Ascending aorta (tissue), 2 donors: Measurements from ENCODE around the gene IMMP2L. TPM values are rescaled to one million over a fixed set of nuclear protein-coding genes. Genes with fewer than 3 reads are reported as not detected.

Experiments used
- DNase-seq, 2 donors: peaks; one replicate each; pipeline ENCODE4 v3.0.0-alpha.2; 2019; ENCODE audit warnings: low spot score in 2 of 2
- H3K27ac ChIP-seq, 2 donors: fragments of 200-600 bp; sonication (generic); one replicate each; pipeline ENCODE4 v1.5.1; 2016 to 2017; ENCODE audit warnings: mild to moderate bottlenecking in 1 of 2
- H3K27me3 ChIP-seq: fragments of 200-600 bp; sonication (generic); one replicate; pipeline ENCODE4 v1.5.1; 2017
- H3K36me3 ChIP-seq, 2 donors: fragments of 200-600 bp; sonication (generic); one replicate each; pipeline ENCODE4 v1.5.1; 2016
- H3K4me1 ChIP-seq, 2 donors: fragments of 200-600 bp; sonication (generic); one replicate each; pipeline ENCODE4 v1.5.1; 2016 to 2017; ENCODE audit warnings: mild to moderate bottlenecking in 1 of 2
- H3K4me3 ChIP-seq, 2 donors: fragments of 200-600 bp; sonication (generic); one replicate each; pipeline ENCODE4 v1.5.1; 2016 to 2017; ENCODE audit warnings: mild to moderate bottlenecking in 1 of 2
- H3K9me3 ChIP-seq, 2 donors: fragments of 200-600 bp; sonication (generic); one replicate each; pipeline ENCODE4 v1.5.1; 2016
- CTCF ChIP-seq, 3 experiments: fragments of 200-600 bp in 2 of 3; fragments of 450-650 bp in 1 of 3; sonication (generic) in 2 of 3; IDR thresholded peaks; one replicate each; pipeline ENCODE4 v1.5.1; 2016 to 2019; ENCODE audit warnings: antibody characterized with exemption in 3 of 3, mild to moderate bottlenecking in 1 of 3, moderate library complexity in 1 of 3
- intact Hi-C: fragments of 100-400 bp; cut with DNase I; formaldehyde crosslinking; loops from one replicate; pipeline ENCODE4 v1.15.1; 2023
- total RNA-seq: library from RNA; depleted of rRNA; stranded (reverse); fragments of >200 nt; gene quantifications from one replicate; pipeline ENCODE4 v1.1.0, GENCODE V29; 2016

IMMP2L gene
- total RNA-seq, 1 donor from 2014 or later = 143 TPM

- intact Hi-C loops = no loop called here
- no peak for DNase-seq
- Histone ChIP-seq H3K27ac (no peak overlapping the region), H3K9me3 (peaks cover 0 to 6% of the 10 kb centered on the region in 2 donors), H3K36me3 (peaks cover 0 to 4% of the 10 kb centered on the region in 2 donors), H3K4me3 (no peak overlapping the region), H3K4me1 (no peaks in the 10 kb centered on the region), H3K27me3 (no peaks in the 10 kb centered on the region)
- no peak for TF ChIP-seq CTCF (IDR thresholded peaks at IDR 0.05)
Observed at GRCh38 chr7:111521660-111522059, 40.6 kb downstream of the IMMP2L start.

GRCh38 chr7:111518264-111518663 is 44.0 kb downstream of the IMMP2L start:
- H3K4me1 ChIP-seq = no peaks in the 10 kb centered on the region
- no peak for DNase-seq
- H3K36me3 ChIP-seq = peaks cover 0 to 4% of the 10 kb centered on the region in 2 donors
- no peak overlapping the region for H3K27ac ChIP-seq
- intact Hi-C loops = no loop called here
- TF ChIP-seq CTCF (IDR thresholded peaks at IDR 0.05) = no peak
- no peak overlapping the region for H3K4me3 ChIP-seq
- peaks cover 0 to 6% of the 10 kb centered on the region in 2 donors for H3K9me3 ChIP-seq
- H3K27me3 ChIP-seq = no peaks in the 10 kb centered on the region

- Histone ChIP-seq H3K27me3 (no peaks in the 10 kb centered on the region), H3K9me3 (peaks cover 0 to 6% of the 10 kb centered on the region in 2 donors), H3K27ac (no peak overlapping the region), H3K4me3 (no peak overlapping the region), H3K36me3 (peaks cover 0 to 4% of the 10 kb centered on the region in 2 donors), H3K4me1 (no peaks in the 10 kb centered on the region)
- DNase-seq = no peak
- no peak for TF ChIP-seq CTCF (IDR thresholded peaks at IDR 0.05)
- intact Hi-C loops = no loop called here
Observed at GRCh38 chr7:111517549-111517951, 44.7 kb downstream of the IMMP2L start.

GRCh38 chr7:111516612-111517011 is 45.7 kb downstream of the IMMP2L start:
- H3K27me3 ChIP-seq = no peaks in the 10 kb centered on the region
- H3K9me3 ChIP-seq = peaks cover 0 to 2% of the 10 kb centered on the region in 2 donors
- H3K4me1 ChIP-seq = no peaks in the 10 kb centered on the region
- H3K27ac ChIP-seq = no peak overlapping the region
- no peak for DNase-seq
- peaks cover 0 to 4% of the 10 kb centered on the region in 2 donors for H3K36me3 ChIP-seq
- intact Hi-C loops = no loop called here
- H3K4me3 ChIP-seq = no peak overlapping the region
- no peak for TF ChIP-seq CTCF (IDR thresholded peaks at IDR 0.05)

GRCh38 chr7:111513566-111513965 is 48.7 kb downstream of the IMMP2L start:
- DNase-seq = no peak
- Histone ChIP-seq H3K4me3 (no peak overlapping the region), H3K27ac (no peak overlapping the region), H3K4me1 (no peaks in the 10 kb centered on the region), H3K36me3 (no peaks in the 10 kb centered on the region), H3K9me3 (no peaks in the 10 kb centered on the region), H3K27me3 (no peaks in the 10 kb centered on the region)
- no peak for TF ChIP-seq CTCF (IDR thresholded peaks at IDR 0.05)
- intact Hi-C loops = no loop called here

- no peak for TF ChIP-seq CTCF (IDR thresholded peaks at IDR 0.05)
Observed at GRCh38 chr7:111511845-111512244, 50.4 kb downstream of the IMMP2L start.

More at GRCh38 chr7:111511845-111512244, 50.4 kb downstream of the IMMP2L start:
- DNase-seq = no peak
- Histone ChIP-seq H3K36me3 (no peaks in the 10 kb centered on the region), H3K4me1 (no peaks in the 10 kb centered on the region), H3K27ac (no peak overlapping the region), H3K27me3 (no peaks in the 10 kb centered on the region), H3K9me3 (no peaks in the 10 kb centered on the region), H3K4me3 (no peak overlapping the region)
- intact Hi-C loops = no loop called here
